GM12801 (cell line): ENCODE results near the gene AHDC1.

Experiments used
- CTCF ChIP-seq: IDR thresholded peaks from one replicate; pipeline ENCODE4 v1.5.1; 2011; ENCODE audit warnings: control low read depth; ENCODE audit not compliant: insufficient read length; ENCODE audit errors: extremely low read depth

The AHDC1 gene

GRCh38 chr1:27503844-27504587 is 99.9 kb downstream of the AHDC1 start:
- TF ChIP-seq CTCF, result no peak

- TF ChIP-seq CTCF, result no peak
These were observed 100.9 kb downstream of the AHDC1 start for GRCh38 chr1:27503033-27503432.

GRCh38 chr1:27499142-27499541 is 104.8 kb downstream of the AHDC1 start:
- no peak for TF ChIP-seq CTCF

GRCh38 chr1:27496604-27497155 is 107.3 kb downstream of the AHDC1 start:
- no peak for TF ChIP-seq CTCF

GRCh38 chr1:27492796-27493195 is 111.1 kb downstream of the AHDC1 start:
- TF ChIP-seq CTCF, result no peak

GRCh38 chr1:27491748-27492700 is 111.9 kb downstream of the AHDC1 start:
- no peak for TF ChIP-seq CTCF
